Inflammatory macrophage (primary cell): Measurements from ENCODE around the gene RAB13.

ENCODE experiments used
- DNase-seq, 2 donors: peaks; one replicate each; pipeline ENCODE4 v3.0.0-alpha.2; 2020 to 2022

The RAB13 gene

DNA sequence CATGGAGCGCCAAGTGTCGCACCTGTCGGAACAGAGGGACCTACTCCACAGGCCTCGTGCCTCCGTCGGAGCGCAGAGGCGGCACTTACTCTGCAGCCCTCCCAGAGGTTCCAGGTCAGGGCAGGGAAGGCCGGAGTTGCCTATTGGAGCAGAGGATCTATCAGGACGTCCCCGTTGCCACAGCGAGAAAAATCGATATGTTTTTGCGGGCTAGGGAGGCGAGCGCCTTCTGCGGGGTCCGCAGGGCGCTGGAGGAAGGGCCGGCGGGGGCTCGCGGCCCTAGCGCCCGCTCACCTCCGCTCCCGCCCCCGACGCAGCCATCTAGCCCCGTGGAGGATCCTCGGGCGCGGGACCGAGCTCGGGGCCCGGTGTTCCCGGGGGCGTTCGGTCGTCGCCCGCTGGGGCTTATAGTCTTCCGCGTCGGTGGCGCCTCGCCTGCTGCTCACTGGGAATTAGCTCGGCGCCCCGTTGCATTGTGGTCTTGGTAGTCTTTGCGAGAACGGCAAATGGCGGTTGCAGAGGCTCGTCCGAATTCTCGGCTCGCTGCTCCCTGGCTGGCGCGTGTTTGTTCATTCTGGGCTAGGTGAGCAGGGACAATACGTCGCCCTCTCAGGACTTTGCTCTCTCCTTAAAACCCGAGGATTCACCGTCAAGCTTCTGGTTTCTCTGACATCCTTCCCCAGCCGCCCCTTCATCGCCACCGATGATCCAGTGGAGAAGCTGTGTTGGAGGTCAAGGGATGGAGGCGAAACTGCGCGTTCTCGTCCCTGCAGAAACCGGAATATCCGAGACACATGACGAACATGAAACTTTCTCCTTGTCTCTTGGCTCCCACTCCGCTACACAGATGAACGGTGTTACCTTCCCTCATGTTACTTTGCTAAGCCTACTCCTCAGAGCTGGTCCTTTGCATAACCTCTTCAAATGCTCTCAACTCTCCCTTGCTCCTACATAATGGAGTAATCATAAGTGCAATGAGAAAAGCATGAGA, 8.6 kb downstream of the RAB13 start, which contains the start of gene JTB:
Gene JTB, minus strand, starts transcription at position 425 of the 991 bp plus-strand sequence. Its CDS starts 422 bp downstream, at position 3.
- DNase-seq: peak; percentile 82 to 90

DNA sequence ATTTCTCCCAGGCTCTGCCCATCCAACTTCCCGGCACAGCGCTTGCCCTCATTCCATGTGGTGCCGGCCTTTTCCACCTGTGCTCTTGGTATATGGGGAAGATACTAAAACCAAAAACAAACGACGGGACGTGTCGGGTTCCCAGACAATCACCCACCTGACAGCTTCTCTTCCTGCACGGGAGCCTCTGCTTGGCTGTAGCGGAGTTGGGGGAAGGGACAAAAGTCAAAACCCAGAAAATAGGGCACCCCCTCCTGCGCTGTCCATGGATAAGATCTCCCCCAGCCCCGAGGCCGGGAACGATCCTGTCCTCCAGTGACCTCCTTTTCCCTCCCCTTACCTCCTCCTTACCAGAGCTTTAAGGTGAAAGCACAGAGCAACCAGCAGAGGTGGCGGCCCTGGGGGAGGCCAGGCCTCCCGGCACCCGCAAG, 9.3 kb downstream of the RAB13 start:
- DNase-seq: no peak

DNA sequence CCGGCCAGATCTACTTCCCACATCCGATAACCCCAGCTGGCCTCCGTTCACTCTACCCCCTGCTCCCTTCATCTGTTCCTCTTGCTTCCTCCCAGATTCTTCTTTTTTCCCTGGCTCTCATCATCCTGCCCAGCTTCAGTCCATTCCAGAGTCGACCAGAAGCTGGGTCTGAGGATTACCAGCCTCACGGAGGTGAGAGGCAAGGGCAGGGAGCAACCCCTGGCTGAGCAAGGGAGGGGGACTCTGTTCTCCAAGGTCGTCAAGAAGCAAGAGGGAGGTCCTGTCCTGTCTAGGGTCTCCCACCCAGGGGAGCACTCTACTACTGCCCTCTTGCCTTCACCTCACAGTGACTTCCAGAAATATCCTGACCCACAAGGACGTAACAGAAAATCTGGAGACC, 12.6 kb downstream of the RAB13 start:
- DNase-seq: no peak

DNA sequence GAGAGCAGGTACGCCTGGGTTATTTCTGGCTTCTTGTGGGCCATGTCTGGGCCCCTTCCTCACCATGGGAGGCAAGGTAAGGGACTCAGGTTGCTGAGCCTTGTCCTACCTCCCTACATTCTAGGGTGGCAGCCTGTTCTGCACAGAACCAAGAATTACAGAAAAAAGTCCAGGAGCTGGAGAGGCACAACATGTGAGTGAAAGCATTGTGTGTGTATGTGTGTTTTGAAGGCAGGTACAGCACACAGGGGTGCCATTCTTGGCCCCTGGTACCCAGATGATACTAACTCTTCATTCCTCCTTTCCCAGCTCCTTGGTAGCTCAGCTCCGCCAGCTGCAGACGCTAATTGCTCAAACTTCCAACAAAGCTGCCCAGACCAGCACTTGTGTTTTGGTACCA, 13.1 kb downstream of the RAB13 start:
- no peak for DNase-seq

DNA sequence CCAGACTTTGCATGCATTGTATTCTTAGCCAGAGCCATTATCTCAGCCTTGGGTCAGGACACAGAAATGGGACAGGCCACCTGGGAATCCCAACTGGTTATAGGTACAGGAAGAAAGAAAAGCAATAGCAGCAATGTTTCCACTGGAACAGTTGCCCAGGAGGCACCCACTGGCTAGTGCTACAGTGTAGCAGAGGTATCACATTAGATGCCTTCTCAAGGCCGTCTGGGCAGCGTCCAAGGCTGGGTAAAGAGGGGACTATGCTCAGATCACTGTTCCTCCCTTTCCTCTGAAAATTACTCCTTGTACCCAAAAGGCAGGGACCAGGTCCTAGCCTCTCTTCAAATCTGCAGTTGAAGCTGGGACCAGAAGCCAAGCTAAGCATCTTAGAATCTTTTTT, 15.8 kb downstream of the RAB13 start:
- DNase-seq: no peak

DNA sequence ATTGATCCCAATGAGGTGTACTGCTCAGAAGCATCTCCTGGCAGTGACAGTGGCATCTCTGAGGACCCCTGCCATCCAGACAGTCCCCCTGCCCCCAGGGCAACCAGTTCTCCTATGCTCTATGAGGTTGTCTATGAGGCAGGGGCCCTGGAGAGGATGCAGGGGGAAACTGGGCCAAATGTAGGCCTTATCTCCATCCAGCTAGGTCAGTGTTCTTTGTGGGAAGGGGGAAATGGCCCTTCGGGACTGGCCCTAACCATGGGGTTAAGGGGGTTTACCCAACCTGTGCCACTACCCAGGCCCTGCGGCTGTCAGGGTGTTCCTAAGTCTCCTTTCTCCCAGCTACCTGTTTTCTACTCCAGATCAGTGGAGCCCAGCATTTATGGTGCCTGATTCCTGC, 17.2 kb downstream of the RAB13 start:
- DNase-seq: no peak

DNA sequence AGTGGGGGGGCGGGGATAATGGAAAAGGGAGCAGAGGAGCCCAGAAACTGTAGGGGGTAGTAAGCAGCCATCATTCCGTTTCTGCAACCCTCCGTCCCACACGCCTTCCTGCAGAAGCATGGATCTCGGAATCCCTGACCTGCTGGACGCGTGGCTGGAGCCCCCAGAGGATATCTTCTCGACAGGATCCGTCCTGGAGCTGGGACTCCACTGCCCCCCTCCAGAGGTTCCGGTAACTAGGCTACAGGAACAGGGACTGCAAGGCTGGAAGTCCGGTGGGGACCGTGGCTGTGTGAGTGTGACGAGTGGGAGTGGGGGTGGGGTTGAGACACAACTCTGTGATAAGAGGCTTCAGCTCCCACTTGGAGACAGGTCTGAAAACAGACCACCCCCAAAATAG, 17.7 kb downstream of the RAB13 start:
- DNase-seq: no peak

DNA sequence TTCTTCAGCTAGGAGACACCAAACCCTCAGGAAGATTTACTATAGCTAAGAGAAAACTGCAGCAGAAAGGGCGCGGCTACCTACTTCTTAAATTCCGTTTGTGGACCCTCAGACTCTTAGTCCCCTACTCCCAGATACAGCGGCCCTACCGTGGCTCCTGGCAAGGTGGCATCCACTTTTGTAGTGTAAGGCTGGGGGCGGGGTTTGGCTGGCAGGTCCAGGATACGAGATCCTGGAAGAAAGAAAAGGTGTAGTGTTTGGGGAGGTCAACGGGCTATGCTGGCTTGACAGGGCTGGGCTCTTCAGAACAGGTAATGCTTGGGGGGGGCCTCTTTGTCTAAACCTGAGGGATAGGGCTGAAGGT, 18.2 kb downstream of the RAB13 start:
- no peak for DNase-seq

DNA sequence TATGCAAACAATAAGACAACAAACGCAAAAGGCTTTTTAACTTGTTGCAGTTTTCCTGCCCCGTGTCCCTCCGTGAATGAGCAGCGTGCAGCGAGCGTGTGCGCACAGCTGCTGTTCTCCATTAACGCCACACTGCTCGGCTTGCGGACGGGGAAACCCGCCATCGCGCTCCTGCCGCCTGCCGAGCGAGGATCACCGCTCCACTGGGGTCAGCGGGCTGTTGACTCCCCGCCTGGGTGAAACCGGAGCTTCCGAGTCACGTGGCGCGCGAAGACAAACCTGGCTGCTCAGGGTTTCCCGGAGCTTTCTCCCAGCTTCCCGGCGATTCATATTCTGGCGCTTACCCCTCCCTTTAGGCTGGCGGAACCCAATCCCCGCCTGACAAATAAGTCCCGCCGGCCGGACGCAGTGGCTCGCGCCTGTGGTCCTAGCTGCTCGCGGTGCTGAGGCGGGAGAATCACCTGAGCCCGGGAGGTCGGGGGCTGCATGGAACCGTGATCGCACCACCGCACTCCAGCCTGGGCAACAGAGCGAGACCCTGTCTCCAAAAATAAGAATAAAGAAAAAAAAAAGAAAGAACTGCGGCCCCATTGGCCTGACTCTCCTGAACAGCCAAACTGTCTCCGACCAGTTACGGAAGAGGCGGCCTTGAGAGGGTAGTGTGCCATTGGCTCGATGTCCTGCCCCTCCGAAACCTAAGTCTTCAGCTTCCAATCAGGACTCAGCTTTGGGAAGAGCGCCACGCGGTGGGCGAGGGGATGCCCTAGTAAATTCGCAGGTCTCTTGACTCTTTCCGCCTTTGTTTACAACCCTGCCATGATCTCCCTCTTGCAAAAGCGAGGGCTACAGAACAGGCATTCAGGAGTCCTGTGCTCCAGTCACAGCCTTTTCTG, 18.8 kb downstream of the RAB13 start, which contains the start of gene CREB3L4:
Gene CREB3L4, plus strand, starts transcription at position 796 of the 893 bp plus-strand sequence. CDS start 624 bp downstream, outside the sequence.
- peak; percentile 95 to 96 for DNase-seq

DNA sequence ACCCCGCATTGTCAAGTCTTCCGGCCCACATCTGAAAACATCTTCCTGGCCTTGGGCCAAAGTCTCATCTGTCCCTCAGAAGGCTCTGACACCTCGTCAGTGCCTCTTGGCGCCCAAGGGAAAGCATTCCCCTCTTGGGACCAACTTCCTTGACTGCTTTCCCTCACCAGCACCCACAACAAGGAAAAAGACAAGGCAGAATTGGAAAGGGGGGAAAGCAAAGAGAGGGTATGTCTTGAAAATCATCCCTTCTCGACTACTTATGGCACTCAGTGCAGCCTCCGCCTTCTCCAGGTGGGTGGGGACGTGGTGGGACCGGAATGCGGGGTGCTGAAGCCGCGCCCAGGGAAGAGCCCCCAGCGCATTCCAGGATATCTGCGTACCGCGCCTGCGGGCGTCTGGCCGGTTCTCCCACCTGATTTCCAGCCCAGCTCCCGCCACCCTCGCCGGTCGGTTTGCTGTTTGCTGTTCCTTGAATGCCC, 22.2 kb downstream of the RAB13 start:
- DNase-seq: no peak

DNA sequence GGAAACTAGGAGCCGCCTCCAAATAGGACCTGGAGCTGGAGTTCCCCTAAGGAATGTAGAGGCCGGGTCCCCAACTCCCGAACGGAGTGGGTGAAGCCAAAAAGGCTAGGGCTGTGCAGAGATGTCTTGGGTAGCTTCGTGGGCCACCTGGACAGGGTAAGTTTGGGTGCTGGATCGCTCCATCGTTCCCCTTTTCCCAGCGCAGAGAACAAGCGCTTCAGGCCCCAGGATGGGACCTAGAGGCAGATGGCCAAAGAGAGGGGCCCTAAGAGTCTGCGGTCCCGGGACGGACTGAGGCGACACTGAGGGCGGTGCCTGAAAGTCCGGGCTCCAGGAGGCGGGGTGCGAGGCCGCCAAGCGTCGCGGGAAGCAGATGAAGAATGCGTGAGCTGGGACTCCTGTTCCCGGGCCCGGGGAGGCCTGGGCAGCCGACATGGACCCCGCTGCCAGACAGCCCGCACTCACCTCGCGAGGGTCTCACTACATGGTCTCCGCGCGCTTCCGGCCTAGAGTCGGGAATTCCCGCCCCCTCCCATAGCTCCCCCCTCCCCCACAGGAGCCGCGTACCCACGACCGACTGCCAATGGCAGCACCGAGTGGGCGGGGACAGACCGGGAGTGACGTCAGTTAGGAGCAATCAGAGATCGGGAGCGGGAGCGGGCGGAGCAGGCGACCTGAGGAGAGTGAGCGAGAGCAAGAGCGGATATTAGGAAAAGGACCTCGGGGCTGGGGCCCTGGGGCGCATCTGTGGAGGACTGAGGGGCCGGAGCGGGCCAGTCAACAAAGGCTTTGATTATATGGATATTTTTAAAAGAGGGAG, 22.9 kb downstream of the RAB13 start, which contains the start of gene SLC39A1:
Gene SLC39A1, minus strand, starts transcription at position 508 of the 820 bp plus-strand sequence. CDS start 822 bp downstream, outside the sequence.
- DNase-seq: peak; percentile 96 to 97

DNA sequence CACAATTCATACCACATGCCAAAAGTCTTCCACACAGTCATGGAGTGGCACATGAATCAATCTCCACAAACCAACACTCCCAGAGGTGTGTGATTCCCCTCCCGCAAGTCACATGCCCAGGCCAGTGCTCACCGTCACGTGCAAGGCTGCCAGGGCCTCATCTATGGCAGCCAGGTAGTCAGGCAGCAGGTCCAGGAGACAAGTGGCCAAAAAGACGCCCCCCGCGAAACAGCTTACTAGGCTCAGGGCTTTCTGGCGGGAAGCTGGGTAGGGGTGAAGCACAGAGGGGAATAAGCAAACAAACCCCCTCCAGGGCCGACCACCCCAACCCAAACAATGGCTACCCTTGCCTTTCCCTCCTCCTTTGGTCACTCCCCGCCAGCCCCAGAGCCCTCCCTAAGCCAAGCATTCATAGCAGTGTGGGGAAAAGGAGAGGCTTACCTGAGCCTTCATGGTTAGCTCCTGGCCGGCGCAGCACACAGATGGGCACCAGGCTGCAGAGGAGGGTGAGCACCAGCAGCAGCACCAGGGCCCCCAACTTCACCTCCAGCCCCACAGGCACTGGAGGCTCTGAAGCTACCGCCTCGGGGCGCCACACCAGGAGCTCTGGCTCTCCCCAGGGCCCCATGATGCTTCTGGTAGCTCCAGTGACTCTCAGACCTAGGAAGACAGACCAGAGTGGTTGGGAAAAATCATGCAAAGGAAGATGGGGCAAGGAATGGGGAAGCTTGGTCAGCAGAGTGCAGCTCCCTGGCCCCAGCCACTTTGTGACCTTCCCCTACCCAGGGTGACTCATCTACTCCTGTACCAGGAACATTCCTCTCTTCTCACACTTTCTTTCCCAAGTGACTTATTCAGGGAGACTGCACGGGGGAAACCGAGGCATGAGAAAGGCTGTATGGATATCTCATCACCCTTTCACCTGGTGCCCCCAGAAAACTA, 23.8 kb downstream of the RAB13 start:
- peak; percentile 69 to 82 for DNase-seq

DNA sequence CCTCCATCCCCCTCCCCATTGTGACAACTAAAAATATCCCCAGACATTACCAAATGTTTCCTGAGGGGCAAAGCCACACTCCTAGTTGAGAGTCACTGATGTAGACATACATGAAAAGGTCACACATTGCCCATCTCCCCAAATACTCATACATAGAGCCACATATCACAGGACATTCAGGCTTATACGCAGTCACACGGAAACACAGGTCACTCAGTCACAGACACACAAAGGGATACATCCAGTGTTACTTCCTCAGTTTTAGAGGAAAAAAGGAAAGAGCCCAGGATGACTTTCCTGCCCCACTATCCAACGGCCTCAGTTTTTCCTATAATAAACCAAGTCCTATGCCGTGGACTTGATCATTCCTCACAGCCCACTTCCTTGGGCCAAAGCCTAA, 24.7 kb downstream of the RAB13 start:
- no peak for DNase-seq

DNA sequence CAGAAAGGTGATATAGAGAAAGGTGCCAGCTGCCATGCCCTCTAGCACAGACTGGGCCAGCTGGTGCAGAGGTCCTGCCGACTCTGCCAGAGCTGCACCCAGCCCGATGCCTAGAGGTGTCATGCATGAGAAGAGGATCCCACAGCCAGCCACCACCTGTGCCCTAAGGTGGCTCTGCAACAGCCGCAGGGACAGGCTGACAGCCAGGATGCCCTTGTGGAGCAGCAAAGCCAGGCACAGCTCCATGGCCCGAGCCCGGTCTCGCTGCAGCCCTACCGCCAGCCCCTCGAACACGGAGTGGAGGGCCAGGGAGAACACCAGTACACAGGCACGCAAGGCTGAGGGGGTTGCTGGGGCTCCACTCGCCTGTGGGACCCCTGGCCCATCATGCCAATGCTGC, 25.9 kb downstream of the RAB13 start:
- DNase-seq: no peak

DNA sequence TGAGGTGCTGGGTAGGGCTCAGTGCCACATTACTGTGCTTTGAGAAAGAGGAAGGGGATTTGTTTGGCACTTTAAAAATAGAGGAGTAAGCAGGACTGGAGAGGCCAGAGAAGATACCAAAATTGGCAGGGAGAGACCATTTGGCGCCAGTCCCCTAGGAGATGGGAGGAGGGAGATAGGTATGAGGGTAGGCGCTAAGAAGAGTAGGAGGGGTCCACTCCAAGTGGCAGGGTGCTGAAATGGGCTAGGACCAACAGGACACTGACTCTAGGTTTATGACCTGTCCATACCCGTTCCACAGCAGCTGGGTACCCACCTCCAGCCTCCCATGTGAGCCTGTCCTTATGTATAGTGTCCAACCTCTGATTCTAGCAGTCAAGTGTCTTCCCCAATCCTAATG, 26.7 kb downstream of the RAB13 start:
- DNase-seq: no peak

DNA sequence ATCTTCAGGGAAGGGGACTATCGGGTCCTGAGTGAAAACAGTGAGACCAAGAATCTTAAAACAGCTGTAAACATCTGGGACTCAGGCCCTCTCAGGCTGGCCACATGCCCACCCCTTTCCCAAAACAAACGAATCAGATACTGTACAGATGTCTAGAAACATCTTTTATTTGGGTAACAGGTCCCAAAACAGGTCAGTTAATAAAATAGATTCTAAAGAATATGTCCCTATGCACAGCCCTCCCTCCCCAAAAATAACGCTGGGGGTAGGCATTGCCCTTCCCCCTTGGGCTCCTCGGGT, 27.2 kb downstream of the RAB13 start:
- no peak for DNase-seq

DNA sequence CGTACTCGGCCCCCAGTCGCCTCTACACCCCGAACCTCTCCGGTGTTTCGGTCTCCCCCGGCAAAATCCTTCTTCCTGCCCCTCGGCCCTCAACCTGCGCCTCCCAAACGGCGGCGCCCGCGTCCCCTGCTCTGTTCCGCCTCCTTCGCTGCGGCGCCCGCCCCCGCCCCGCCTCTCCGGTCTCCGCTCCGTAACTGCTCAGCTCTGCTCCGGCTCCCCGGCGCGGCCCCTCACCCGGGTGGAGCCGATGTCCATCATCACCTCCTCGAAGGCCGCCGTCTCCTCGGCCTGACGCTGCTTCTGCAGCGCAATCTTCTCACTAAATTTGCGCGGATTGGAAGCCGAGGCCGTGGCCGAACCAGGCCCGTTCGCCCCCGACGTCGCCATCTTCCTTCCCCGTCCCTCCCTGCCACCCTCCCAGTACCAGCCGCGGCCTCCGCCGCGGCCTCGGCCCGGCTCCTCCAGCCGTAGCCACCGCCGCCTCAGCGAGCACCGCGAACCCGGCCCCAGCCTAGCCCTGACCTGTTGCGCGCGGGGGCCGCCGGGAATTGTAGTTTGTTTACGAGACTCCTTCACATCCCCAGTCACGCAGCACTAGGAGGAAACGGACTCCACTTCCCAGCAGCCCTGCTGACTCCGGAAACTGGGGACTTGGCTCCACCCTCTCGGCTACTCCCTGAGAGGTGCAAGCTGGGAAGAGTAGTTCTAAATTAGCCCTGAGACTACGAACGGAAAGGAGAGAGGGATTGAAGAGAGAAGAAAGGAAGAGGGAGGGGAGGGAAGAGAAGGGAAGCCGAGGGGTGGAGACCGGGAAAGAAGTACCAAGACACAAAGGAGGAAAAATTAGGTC, 27.8 kb downstream of the RAB13 start, which contains the start of gene CRTC2:
Gene CRTC2, minus strand, starts transcription at position 502 of the 850 bp plus-strand sequence. Its CDS starts 115 bp downstream, at position 387.
- DNase-seq: peak; percentile 97 to 98

DNA sequence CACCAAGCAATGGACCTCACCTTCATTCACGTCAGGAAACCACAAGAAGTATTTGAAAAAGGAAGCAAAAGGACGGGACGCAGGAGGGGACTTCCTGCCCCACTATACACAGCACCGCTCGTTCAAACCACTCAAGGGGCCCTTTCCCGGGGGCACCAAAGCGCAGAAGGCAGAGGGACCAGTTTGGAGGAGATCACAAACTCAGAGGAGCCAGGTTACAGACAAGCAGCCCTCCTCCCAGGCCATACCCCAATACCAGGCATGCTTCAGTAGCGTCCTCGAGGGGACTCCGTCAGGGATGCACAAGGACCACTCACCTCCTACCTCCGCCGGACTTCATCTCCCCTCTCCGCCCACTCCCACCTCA, 28.4 kb downstream of the RAB13 start:
- no peak for DNase-seq

DNA sequence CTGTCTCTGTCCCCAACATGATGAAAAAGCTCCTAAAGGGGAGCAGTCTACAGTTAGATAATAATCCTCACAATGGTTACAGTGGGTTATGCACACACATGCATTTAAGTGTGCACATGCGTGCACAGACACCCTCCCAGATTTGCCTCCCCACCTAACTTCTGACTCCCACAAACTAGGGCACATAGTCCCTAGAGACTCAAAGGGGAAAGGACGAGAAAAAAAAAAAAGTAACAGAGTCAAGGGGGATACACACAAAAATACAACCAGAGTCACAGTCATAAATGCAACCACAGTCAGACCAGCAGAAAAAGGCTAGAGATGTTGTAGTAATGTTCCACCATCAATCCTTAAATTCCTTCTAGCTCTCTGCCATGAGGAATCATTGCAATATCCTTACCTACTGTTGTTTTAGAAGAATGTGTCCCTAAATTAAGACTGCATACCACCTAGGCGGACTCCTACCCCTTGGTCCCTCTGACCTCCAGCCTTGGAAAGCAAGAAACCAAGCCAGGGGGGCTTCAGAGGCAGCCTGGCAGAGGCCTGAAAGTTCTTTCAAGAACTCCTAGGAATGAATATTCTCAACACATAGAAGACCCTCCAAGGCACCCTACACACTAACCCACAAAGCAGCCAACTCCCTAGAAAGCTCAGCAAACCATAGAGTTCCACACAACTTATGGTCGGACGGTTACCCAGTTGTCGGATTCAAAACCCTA, 29.0 kb downstream of the RAB13 start:
- no peak for DNase-seq
